Coronary artery (tissue), 2 donors: ENCODE measurements around the gene ERBB2.
"Not testable (repeated sequence)": the region's sequence is repeated elsewhere in the genome, so short reads cannot be mapped to it uniquely, and the experiment has no call there.

Experiments used
- DNase-seq: peaks from one replicate; pipeline ENCODE4 v3.0.0-alpha.2; 2017; ENCODE audit warnings: low spot score
- H3K27ac ChIP-seq, 2 donors: fragments of 200-600 bp; sonication (generic); one replicate each; pipeline ENCODE4 v1.5.1; 2016 to 2019
- H3K4me3 ChIP-seq: fragments of 200-600 bp; sonication (generic); 2 replicates; pipeline ENCODE4 v1.5.1; 2016; ENCODE audit warnings: mild to moderate bottlenecking, moderate library complexity
- TF ChIP-seq, protein P1 (sequence below): fragments of 200-600 bp; sonication (generic); IDR thresholded peaks from one replicate; pipeline ENCODE4 v1.5.1; 2019; ENCODE audit warnings: antibody characterized with exemption

Gene ERBB2

DNA sequence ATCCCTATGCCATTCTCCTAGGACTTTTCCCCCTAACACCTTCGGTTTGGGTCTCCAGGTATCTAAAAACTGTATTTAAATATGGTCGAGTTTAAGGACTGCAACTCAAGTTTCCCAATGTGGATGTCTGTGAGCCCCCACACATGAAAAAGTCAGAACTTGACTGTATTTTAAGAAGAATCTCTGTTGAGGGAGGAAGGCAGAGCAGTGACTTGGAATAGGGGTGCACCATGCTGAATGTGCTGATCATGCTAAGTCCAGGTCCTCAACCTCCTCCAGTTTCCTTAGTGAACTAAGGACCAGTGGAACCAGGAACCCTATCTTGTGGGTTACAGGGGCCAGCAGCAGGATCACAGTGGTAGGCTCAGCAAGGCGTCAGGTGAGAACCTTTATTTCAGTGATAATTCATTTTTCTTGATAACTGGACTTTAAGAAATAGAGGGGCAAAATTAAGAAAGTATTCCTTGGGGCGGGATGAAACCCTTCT, 57.4 kb downstream of the ERBB2 start:
- no peak for DNase-seq
- TF ChIP-seq, protein P1, sequence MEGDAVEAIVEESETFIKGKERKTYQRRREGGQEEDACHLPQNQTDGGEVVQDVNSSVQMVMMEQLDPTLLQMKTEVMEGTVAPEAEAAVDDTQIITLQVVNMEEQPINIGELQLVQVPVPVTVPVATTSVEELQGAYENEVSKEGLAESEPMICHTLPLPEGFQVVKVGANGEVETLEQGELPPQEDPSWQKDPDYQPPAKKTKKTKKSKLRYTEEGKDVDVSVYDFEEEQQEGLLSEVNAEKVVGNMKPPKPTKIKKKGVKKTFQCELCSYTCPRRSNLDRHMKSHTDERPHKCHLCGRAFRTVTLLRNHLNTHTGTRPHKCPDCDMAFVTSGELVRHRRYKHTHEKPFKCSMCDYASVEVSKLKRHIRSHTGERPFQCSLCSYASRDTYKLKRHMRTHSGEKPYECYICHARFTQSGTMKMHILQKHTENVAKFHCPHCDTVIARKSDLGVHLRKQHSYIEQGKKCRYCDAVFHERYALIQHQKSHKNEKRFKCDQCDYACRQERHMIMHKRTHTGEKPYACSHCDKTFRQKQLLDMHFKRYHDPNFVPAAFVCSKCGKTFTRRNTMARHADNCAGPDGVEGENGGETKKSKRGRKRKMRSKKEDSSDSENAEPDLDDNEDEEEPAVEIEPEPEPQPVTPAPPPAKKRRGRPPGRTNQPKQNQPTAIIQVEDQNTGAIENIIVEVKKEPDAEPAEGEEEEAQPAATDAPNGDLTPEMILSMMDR = no peak
- Histone ChIP-seq H3K27ac (no peak overlapping the region), H3K4me3 (no peak overlapping the region)

DNA sequence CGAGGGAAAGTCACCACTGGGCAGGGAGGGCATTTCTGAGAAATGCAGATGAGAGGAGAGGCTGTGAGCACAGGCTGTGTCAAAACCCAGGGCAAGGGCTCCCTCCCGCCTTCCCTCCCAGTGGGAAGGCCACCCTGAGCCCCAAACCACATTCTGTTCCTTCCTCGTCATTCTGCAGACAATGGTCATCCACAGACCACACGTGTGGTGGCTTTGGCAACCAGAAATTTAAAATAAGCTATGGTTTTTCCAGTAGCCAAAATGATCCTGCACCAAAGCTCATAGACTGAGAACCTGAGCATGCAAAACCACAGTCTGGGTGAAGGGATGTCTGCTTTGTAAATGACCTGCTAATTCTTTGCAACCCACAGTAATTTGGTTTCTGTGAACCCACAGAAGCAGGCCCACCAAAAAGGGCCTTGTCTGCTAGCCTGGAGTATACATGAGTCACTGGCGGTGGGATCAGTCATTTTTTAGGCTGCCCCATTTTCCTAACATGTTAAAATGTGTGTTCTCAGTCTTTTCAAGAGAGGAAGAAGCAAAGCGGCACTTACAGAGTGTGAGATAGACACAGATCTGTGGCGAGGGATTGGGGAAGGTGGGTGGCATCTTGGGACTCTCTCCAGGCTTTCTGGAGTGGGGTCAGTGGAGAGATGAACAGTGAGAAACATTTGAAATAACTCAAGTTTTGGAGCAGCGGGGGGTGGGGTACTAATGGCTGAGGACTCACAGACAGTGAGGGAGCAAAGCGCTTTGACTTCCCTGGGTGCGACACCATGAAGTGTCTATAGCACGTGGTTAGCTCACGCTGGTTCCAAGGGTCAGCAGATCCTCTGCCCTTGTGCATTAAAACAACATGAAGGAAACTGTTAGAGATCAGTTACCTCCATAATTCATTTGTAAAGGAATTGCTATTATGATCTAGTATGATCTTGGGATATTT, 58.3 kb downstream of the ERBB2 start:
- peak; percentile 66 for DNase-seq
- Histone ChIP-seq H3K27ac (no peak overlapping the region), H3K4me3 (no peak overlapping the region)
- TF ChIP-seq, protein P1 = no peak

DNA sequence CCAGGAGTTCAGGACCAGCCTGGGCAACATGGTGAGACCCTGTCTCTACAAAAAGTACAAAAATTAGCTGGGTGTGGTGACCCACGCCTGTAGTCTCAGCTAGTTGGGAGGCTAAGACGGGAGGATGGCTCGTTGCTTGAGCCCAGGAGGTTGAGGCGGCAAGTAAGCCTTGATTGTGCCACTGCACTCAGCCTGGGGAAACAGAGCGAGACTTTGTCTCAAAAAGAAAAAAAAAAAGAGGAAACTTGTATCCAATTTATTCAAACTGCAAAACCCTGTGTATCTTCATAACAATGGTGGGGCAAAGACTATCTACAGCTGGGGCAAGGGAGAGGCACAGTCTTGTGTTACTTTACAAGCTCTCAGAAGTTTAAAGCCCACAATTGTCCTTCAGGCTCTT, 59.3 kb downstream of the ERBB2 start:
- peak; percentile 41 for DNase-seq
- TF ChIP-seq, protein P1 = no peak
- Histone ChIP-seq H3K27ac (no peak overlapping the region), H3K4me3 (no peak overlapping the region)

DNA sequence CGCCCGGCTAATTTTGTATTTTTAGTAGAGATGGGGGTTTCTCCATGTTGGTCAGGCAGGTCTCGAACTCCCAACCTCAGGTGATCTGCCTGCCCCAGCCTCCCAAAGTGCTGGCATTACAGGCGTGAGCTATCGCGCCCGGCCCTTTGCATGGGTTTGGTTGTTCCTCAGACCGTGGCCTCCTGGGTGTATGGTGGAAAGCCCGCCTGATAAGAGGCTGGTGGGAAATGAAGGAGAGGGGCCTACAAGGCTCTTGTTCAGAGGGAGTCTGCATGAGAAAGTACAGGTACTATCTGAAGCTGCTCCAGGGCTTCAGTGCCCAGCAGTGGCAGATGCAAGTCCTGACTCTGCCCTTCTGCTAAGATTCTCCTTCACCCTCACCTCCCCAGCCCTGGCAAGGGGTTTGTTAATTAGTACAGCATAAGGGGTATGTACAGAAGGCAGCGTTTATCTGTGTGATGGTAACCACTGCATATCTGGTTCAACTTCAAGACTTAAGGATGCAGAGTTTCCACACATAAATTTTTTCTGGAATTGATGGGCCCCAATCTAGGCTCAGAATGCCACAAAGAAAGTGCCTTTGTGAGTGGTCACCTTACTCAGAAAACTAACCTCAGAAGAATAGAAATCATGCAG, 62.1 kb downstream of the ERBB2 start:
- Histone ChIP-seq H3K4me3 (no peak overlapping the region), H3K27ac (no peak overlapping the region)
- TF ChIP-seq, protein P1 = no peak
- DNase-seq = peak; percentile 43

GRCh38 chr17:39763051-39763820, 63.4 kb downstream of the ERBB2 start:
- no peak overlapping the region for H3K27ac ChIP-seq
- TF ChIP-seq, protein P1 = no peak
- no peak overlapping the region for H3K4me3 ChIP-seq
- no peak for DNase-seq

- peak; percentile 19 for DNase-seq
- not testable (repeated sequence) for H3K4me3 ChIP-seq, H3K27ac ChIP-seq
Observed at GRCh38 chr17:39764171-39764570, 64.3 kb downstream of the ERBB2 start.

DNA sequence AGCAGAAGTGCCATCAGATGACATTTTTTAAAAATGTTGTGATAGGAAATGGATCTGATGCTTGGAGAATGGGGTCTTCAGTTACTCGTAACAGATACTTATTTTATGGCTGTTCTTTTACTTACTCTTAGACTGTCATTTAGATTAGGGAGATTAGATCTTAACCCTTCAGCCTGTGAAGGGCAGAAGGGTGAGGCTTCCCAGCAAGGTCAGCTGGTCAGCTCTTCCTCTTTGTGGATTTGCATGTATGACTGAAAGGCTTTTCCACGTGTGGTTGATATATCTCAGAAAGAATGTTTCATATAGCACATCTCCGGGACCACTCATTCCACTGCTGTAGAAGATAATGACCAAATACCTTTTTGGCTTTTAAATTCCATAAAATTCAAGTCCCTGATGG, 65.3 kb downstream of the ERBB2 start:
- TF ChIP-seq, protein P1 = no peak
- Histone ChIP-seq H3K4me3 (no peak overlapping the region), H3K27ac (no peak overlapping the region)
- DNase-seq = no peak
